Common myeloid progenitor, CD34-positive (primary cell): ENCODE results near the gene MBOAT1.
"Not testable (repeated sequence)": the region's sequence is repeated elsewhere in the genome, so short reads cannot be mapped to it uniquely, and the experiment has no call there.

Experiments used
- CTCF ChIA-PET: fragments of 350-600 bp; sonication (Branson Sonifier 250); formaldehyde crosslinking; loops from one replicate; lab custom pipeline; 2021; ENCODE audit warnings: antibody characterized with exemption; lab: Charles Lee
- POLR2A ChIA-PET: fragments of 350-600 bp; sonication (Branson Sonifier 250); formaldehyde crosslinking; loops from one replicate; lab custom pipeline; 2021; ENCODE audit warnings: antibody characterized with exemption; lab: Charles Lee
- DNase-seq, 3 donors: peaks; one replicate each; pipeline versions ENCODE4 v3.0.0 to v3.0.0-alpha.2; 2013
- H3K27ac ChIP-seq, 2 experiments: 1 replicate in 1 of 2; 2 replicates in 1 of 2; pipeline ENCODE4 v1.7.0; 2013; ENCODE audit warnings: inconsistent platforms in 2 of 2, low read length in 2 of 2, mild to moderate bottlenecking in 2 of 2, low read depth in 1 of 2, moderate library complexity in 1 of 2; ENCODE audit not compliant: severe bottlenecking in 2 of 2, insufficient read depth in 1 of 2, poor library complexity in 1 of 2
- H3K27me3 ChIP-seq, 5 experiments: replicated peaks in 2 of 5; 1 replicate in 3 of 5; 2 replicates in 2 of 5; pipeline versions ENCODE4 v1.6.1 to v1.7.0; 2013; ENCODE audit warnings: low read length in 4 of 5, mild to moderate bottlenecking in 2 of 5, moderate library complexity in 2 of 5, inconsistent platforms in 1 of 5; ENCODE audit not compliant: insufficient read depth in 5 of 5, control insufficient read depth in 4 of 5
- H3K36me3 ChIP-seq, 4 experiments: 1 replicate in 2 of 4; 2 replicates in 2 of 4; pipeline versions ENCODE4 v1.6.1 to v1.7.0; 2013; ENCODE audit warnings: low read length in 3 of 4, control low read depth in 1 of 4, mild to moderate bottlenecking in 1 of 4; ENCODE audit not compliant: control insufficient read depth in 4 of 4, insufficient read depth in 4 of 4
- H3K4me1 ChIP-seq, 4 experiments: 1 replicate in 3 of 4; 2 replicates in 1 of 4; pipeline versions ENCODE4 v1.6.1 to v1.7.1; 2013; ENCODE audit warnings: low read length in 3 of 4, mild to moderate bottlenecking in 3 of 4, control low read depth in 1 of 4, inconsistent platforms in 1 of 4, moderate library complexity in 1 of 4; ENCODE audit not compliant: control insufficient read depth in 4 of 4, insufficient read depth in 4 of 4; ENCODE audit errors: control extremely low read depth in 1 of 4
- H3K4me3 ChIP-seq, 7 experiments: 1 replicate in 4 of 7; 2 replicates in 3 of 7; pipeline versions ENCODE4 v1.5.1 to v1.7.0; 2013; ENCODE audit warnings: mild to moderate bottlenecking in 7 of 7, low read length in 6 of 7, moderate library complexity in 6 of 7, inconsistent platforms in 2 of 7, low read depth in 2 of 7, control low read depth in 1 of 7; ENCODE audit not compliant: insufficient read depth in 4 of 7, control insufficient read depth in 1 of 7; ENCODE audit errors: extremely low read depth in 1 of 7
- H3K9me3 ChIP-seq, 5 experiments: 1 replicate in 4 of 5; 2 replicates in 1 of 5; pipeline versions ENCODE4 v1.6.1 to v1.7.1; 2013; ENCODE audit warnings: low read length in 4 of 5, mild to moderate bottlenecking in 2 of 5, inconsistent platforms in 1 of 5, low read depth in 1 of 5, moderate library complexity in 1 of 5; ENCODE audit not compliant: control insufficient read depth in 4 of 5, insufficient read depth in 2 of 5; ENCODE audit errors: control extremely low read depth in 1 of 5
- WGBS: methylation state at CpG from one replicate; pipeline ENCODE4 v1.1.5; 2013; ENCODE audit not compliant: insufficient coverage; 5-methylcytosine and 5-hydroxymethylcytosine counted together

MBOAT1 gene

DNA sequence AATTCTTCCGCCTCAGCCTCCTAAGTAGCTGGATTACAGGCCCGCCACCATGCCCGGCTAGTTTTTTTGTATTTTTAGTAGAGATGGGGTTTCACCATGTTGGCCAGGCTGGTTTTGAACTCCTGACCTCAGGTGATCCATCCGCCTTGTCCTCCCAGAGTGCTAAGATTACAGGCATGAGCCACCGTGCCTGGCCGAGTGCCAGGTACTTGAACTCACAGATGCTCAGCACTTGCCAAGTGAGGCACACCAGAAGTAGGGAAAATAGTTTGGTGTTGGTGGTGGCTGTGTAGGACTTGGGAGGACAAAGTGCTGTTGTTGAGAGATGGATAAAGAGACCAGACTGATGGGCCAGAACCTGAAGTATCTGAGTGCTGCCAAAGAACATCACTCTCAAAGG is 40.0 kb upstream of the MBOAT1 start:
- Histone ChIP-seq H3K4me3 (no peak overlapping the region), H3K27me3 (no peaks in the 10 kb centered on the region), H3K9me3 (no peaks in the 10 kb centered on the region), H3K4me1 (no peaks in the 10 kb centered on the region), H3K36me3 (no peaks in the 10 kb centered on the region), H3K27ac (no peak overlapping the region)
- ChIA-PET POLR2A (no interaction called here), CTCF (no interaction called here)
- DNase-seq = no peak
- 95% methylated on average over 6 of the region's 6 CpGs for WGBS

DNA sequence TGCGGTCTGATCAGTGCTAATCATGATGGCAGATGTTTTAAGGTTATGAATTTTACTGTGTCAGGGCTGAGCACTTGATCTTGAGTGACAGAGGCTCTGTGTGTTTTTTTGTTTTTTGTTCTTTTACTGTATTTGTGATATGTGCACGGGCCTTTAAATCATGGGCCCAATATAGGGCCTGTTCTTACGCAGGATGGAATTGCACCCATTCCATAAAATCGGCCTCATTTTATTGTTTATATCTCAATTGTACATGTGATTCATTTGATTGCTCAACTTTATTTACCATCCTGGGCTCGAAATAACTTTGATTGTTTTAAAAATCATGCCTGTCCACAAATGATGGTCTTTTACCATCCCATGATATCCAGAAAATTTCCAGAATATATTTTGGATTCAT is 39.3 kb upstream of the MBOAT1 start:
- no peaks in the 10 kb centered on the region for H3K9me3 ChIP-seq
- no peak for DNase-seq
- CTCF ChIA-PET = no interaction called here
- no peak overlapping the region for H3K27ac ChIP-seq
- no peaks in the 10 kb centered on the region for H3K27me3 ChIP-seq
- H3K36me3 ChIP-seq = no peaks in the 10 kb centered on the region
- H3K4me1 ChIP-seq = no peaks in the 10 kb centered on the region
- POLR2A ChIA-PET = no interaction called here
- WGBS = 90% methylated on average over 1 of the region's 5 CpGs
- H3K4me3 ChIP-seq = no peak overlapping the region

DNA sequence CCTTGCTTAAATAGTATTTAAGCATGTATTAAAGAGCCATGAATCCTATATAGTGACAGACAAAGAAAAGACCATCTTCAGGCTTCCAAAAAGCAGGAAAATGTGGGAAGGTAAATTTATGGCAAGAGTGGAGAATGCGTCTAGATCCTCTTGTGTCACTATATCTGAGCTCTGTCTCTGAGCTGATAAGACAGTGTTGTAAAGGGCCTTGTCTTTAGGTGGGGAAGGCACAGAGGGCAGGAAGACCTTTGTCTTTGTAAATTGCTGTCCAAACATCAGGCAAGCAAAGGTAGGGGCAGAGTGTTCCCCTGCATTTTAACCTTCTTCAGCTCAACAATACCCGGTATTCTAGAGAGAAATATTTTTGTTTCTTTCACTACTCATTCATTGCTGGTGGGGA is 33.9 kb upstream of the MBOAT1 start:
- WGBS = 86% methylated on average over 1 of the region's 2 CpGs

DNA sequence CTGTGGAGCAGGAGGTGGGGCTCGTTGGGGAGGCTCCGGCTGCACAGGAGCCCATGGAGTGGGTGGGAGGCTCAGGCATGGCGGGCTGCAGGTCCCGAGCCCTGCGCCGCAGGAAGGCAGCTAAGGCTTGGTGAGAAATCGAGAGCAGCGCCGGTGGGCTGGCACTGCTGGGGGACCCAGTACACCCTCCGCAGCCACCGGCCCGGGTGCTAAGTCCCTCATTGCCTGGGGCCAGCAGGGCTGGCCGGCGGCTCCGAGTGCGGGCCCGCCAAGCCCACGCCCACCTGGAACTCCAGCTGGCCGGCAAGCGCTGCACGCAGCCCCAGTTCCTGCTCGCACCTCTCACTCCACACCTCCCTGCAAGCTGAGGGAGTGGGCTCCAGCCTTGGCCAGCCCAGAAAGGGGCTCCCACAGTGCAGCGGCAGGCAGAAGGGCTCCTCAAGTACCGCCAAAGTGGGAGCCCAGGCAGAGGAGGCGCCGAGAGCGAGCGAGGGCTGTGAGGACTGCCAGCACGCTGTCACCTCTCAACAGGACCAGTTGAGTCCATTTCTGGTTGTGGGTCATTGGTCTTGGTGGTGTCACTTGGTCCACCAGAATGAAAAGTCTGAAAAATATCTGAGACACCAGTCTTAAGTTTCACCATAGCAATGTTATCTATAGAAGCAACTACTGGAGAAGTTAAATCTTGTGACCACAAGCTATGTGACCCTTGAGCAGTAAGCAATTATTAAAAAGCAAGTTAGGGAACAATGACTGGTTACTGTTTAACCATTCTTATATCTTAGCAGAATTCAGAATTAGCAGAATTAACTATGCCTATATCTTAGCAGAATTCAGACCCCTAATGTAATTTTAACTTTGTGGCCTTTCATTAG is 32.8 kb upstream of the MBOAT1 start:
- 95% methylated on average over 23 of the region's 29 CpGs for WGBS
- H3K4me1 ChIP-seq, H3K4me3 ChIP-seq, H3K27me3 ChIP-seq, H3K36me3 ChIP-seq, H3K9me3 ChIP-seq, H3K27ac ChIP-seq, DNase-seq, POLR2A ChIA-PET: not testable (repeated sequence)
- CTCF ChIA-PET = interaction anchor here (2.3 kb wide), 1 partner anchor 14 kb away, joined by 5 read pairs; no protein-coding TSS in a partner anchor

More for the DNA sequence above, 33.9 kb upstream of the MBOAT1 start:
- ChIA-PET CTCF (interaction anchor here (2.3 kb wide), 1 partner anchor 13 kb away, joined by 5 read pairs; no protein-coding TSS in a partner anchor), POLR2A (no interaction called here)
- H3K36me3 ChIP-seq = no peaks in the 10 kb centered on the region
- no peaks in the 10 kb centered on the region for H3K4me1 ChIP-seq
- no peak for DNase-seq
- peaks cover 0 to 4% (median 2%) of the 10 kb centered on the region in 5 experiments for H3K9me3 ChIP-seq
- H3K27me3 ChIP-seq = no peaks in the 10 kb centered on the region
- H3K27ac ChIP-seq = no peak overlapping the region
- no peak overlapping the region for H3K4me3 ChIP-seq

DNA sequence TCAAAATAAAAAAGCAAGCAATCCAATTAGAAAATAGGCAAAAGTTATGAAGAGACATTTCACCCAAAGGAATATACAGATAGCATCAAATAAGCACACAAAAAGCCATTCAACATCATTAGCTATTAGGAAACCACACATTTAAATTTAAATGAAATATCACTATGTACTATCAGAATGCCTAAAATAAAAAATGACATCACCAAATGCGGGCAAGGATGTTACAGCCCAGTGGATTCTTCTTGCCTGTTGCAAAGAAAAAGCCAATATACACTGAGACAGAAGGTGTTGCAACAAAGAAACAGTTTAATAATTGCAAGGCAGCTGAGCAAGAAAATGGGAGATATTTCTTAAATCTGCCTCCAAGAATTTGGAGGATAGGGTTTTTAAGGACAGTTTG is 31.0 kb upstream of the MBOAT1 start:
- no peak for DNase-seq
- Histone ChIP-seq H3K4me1 (no peaks in the 10 kb centered on the region), H3K9me3 (peaks cover 0 to 4% (median 2%) of the 10 kb centered on the region in 5 experiments), H3K36me3 (no peaks in the 10 kb centered on the region), H3K4me3 (no peak overlapping the region), H3K27me3 (no peaks in the 10 kb centered on the region), H3K27ac (no peak overlapping the region)
- ChIA-PET POLR2A (no interaction called here), CTCF (interaction anchor here (0.7 to 0.9 kb wide), 2 partner anchors 9 to 73 kb away, joined by 4 read pairs; no protein-coding TSS in a partner anchor)
- WGBS = 100% methylated on average over 1 of the region's 1 CpG

DNA sequence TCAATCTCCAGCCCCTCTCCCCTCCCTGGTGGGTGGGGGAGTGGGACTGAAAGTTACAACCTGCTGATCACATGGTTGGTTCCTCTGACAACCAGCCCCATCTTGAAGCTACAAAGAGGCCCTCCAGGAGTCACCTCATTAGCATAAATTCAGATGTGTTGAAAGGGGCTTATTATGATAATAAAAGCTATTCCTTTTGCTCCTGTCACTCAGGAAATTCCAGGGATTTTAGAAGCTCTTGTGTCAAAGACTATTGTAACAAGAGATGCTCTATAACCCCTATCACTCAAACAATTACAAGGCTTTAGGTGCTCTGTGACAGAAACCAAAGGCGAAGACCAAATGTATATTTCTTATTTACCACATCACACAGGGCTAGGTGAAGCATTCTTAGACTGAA is 30.1 kb upstream of the MBOAT1 start:
- no peak overlapping the region for H3K27ac ChIP-seq
- POLR2A ChIA-PET = no interaction called here
- no peak overlapping the region for H3K4me3 ChIP-seq
- H3K36me3 ChIP-seq = no peaks in the 10 kb centered on the region
- CTCF ChIA-PET = interaction anchor here (0.7 to 0.9 kb wide), 2 partner anchors 8 to 72 kb away, joined by 4 read pairs; no protein-coding TSS in a partner anchor
- no peaks in the 10 kb centered on the region for H3K4me1 ChIP-seq
- no peak for DNase-seq
- 100% methylated on average over 1 of the region's 1 CpG for WGBS
- H3K9me3 ChIP-seq = peaks cover 0 to 4% (median 2%) of the 10 kb centered on the region in 5 experiments
- H3K27me3 ChIP-seq = no peaks in the 10 kb centered on the region

DNA sequence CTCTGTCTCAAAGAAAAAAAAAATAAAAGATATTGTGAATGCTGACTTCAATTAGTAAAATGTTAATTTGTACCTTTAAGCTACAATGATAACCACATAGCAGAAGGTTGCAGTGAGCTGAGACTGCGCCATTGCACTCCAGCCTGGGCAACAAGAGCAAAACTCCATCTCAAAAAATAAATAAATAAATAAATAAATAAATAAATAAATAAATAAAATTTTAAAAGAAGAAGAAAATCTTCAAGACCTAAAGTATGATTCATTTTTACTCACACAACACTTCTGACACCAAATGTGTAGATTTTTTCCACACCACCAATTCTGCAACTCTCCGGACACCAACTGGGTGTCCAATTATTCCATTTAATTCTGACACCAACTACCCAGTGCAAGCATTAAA is 28.8 kb upstream of the MBOAT1 start:
- POLR2A ChIA-PET = no interaction called here
- Histone ChIP-seq H3K27me3 (no peaks in the 10 kb centered on the region), H3K4me3 (no peak overlapping the region), H3K36me3 (no peaks in the 10 kb centered on the region), H3K4me1 (peaks cover 0 to 4% (median 0%) of the 10 kb centered on the region in 4 experiments), H3K9me3 (peaks cover 0 to 4% (median 2%) of the 10 kb centered on the region in 5 experiments), H3K27ac (no peak overlapping the region)
- CTCF ChIA-PET = no interaction called here
- WGBS = 88% methylated on average over 1 of the region's 2 CpGs
- no peak for DNase-seq
